NCI-H345 treated with DMSO at 0.1 percent for 48 hours (cell line): ENCODE measurements around the gene GRHL3.

ENCODE experiments used
- DNase-seq: peaks from one replicate; lab custom pipeline; 2025; ENCODE audit not compliant: unreplicated experiment; lab: John Stamatoyannopoulos, UW

Gene GRHL3

DNA sequence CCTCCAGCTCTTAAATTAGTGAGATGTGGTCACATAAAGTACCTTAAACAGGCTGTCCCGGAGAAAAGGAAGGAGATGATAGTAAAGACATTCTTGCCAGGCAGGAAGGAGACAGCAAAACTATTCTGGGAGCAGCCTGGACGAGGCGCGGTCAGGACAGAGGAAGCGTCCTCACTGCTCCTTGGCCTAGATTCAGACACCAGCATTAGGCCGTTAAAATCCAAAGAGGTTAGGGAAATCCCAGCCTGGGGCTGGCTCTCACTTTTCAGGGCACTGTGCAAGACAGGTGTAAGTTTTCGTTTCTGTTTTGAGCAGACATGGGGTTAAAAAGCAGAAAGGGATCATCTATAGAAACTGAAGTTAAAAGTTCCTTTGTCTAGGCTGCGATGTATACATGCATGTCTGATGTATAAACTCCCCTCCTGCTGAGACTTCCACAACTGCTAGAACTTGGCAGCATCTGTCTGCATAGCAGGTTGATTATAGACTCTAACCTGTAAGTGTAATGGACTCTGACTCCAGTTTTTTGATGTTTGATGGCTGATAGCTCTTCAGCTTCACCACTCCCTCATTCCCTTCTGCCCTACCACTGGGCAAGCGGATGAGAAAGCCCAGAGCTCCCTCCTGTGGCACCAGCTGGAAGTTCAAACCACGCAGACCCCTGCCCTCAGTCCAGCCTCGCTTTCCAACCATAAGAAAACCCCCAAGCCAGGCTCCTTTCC, 72.9 kb downstream of the GRHL3 start:
- DNase-seq: no peak

DNA sequence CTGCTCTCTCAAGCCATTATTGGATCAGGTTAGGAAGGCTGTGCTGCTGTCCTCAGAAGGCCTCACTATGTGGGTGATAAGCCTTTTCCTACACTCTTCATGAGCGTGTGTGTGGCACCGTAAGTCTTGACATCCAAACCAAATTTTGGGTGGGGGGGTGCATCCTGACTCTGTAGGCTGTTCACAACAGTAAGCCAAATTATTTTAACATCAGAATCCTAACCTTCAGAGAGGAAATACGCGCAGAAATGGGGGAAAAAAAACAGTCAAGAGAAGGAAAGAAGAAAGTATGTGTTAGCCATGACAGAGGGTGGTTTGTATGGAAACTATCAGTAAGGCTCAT, 73.4 kb downstream of the GRHL3 start:
- no peak for DNase-seq

DNA sequence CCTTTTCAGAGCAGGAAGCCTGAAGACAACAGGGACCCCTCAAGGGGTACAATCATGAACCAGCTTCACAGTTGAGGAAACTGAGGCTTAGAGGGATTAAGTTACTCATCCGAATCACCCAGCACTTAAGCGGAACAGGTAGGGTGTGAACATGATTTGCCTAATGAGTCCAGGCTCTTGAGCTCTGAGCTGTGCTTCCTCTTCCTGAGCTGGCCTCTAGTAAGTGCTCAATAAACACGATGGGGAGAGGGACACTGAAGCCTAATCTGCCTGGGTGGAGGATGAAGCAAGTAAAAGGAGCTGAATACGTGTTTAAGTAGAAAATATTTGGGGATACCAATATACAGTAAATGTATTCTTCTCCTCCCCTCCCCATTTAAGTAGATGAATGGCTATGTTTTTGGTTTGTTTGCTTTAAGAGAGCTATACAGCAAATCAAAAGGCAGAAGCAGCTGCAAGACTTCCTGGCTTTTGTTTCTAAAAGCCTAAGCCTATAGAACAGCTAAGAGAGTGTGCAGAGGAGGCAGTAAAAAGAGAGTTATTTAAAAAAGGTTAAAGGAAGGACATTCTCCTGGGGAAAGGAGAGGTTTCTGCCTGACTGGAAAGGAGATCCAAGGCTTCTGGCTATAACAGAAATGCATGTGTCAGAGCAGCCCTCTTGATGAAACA, 74.0 kb downstream of the GRHL3 start:
- no peak for DNase-seq

DNA sequence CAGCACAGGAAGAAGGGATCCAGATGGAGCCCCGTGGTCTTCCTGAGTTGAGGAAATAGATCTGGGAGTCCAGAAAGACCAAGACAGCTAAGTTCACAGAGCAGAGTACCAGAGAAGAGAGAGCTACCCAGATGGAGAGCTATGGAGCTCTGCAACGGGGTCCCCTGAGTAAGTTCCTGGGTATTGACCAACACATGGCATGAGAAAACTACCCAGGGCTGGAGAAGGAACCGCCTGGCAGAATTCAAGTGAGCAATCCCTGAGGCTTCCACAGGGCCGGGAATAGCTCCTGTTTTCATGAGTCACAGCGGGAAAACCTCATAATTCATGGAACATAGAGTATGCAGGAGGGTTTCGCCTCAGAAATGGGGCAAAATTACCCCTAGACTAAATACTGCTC, 74.7 kb downstream of the GRHL3 start:
- DNase-seq: no peak

DNA sequence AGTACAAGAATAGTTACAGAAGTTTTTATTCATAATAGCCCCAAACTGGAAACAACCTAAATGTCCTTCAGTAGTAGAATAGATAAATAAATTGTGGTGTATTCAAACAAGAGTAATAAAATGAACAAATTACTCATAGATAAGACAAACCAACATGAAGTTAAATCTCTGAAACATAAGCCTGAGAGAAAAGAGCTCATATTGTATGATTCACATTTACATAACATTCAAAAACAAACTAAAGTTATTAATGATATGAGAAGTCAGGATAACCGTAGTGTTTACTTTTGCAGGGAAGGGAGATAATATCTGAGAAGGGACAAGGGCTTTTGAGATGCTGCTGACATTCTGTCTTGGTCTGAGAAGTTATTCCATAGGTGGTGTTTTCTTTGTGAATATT, 80.9 kb downstream of the GRHL3 start:
- DNase-seq: no peak

DNA sequence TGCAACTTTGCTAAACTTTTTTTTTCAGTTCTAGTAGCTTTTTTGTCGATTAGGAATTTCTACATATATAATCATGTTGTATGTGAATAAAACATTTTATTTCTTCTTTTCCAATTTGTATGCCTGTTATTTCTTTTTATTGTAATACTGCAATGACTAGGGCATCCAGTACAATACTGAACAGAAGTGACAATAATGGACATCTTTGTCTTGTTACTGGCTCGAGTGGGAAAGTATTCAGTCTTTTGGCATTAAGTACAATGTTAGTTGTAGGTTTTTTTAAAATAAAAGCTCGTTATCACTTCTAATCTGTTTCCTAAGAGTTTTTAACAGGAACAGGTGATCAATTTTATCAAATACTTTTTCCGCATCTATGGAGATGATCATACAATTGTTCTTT, 84.6 kb downstream of the GRHL3 start:
- no peak for DNase-seq
